PFSK-1 (cell line): ENCODE results near the gene TRA2B.

Experiments
- FOXP2 ChIP-seq: optimal IDR thresholded peaks from 2 replicates; pipeline ENCODE3; 2011; ENCODE audit warnings: borderline replicate concordance, control low read depth, inconsistent platforms; ENCODE audit not compliant: insufficient read depth; ENCODE audit errors: extremely low read length, extremely low read depth
- POLR2AphosphoS5 ChIP-seq: IDR thresholded peaks from 2 replicates; pipeline ENCODE4 v1.6.1; 2012; ENCODE audit warnings: low read depth, mild to moderate bottlenecking, control low read depth, low read length, moderate library complexity
- REST ChIP-seq, 2 experiments: IDR thresholded peaks; 2 replicates each; pipeline versions ENCODE4 v1.6.1 to v1.8.0; 2011 to 2012; ENCODE audit warnings: low read depth in 2 of 2, low read length in 2 of 2, control low read depth in 1 of 2, inconsistent platforms in 1 of 2, mild to moderate bottlenecking in 1 of 2, moderate library complexity in 1 of 2; ENCODE audit not compliant: insufficient read depth in 1 of 2
- SIN3A ChIP-seq: IDR thresholded peaks from 2 replicates; pipeline ENCODE4 v1.6.1; 2012; ENCODE audit warnings: mild to moderate bottlenecking, low read length, moderate library complexity, borderline replicate concordance; ENCODE audit not compliant: insufficient read depth
- TAF1 ChIP-seq: IDR thresholded peaks from 2 replicates; pipeline ENCODE4 v1.6.1; 2012; ENCODE audit warnings: low read length, control low read depth, borderline replicate concordance; ENCODE audit not compliant: insufficient read depth

Gene TRA2B

GRCh38 chr3:185934174-185934557 is 3.6 kb downstream of the TRA2B start:
- no peak for TF ChIP-seq SIN3A
- no peak for TF ChIP-seq REST (IDR thresholded peaks at IDR 0.05; ENCODE audit: insufficient read depth in 1 of 2, low read depth in 2 of 2, low read length in 2 of 2)
- no peak for TF ChIP-seq TAF1
- TF ChIP-seq POLR2AphosphoS5 = no peak
- TF ChIP-seq FOXP2 = no peak

- TF ChIP-seq POLR2AphosphoS5 (no peak), REST (IDR thresholded peaks at IDR 0.05; ENCODE audit: insufficient read depth in 1 of 2, low read depth in 2 of 2, low read length in 2 of 2) (no peak), FOXP2 (no peak), SIN3A (no peak), TAF1 (no peak)
Observed at GRCh38 chr3:185933374-185934173, 4.2 kb downstream of the TRA2B start.

GRCh38 chr3:185931777-185932612 is 5.8 kb downstream of the TRA2B start:
- no peak for TF ChIP-seq TAF1
- no peak for TF ChIP-seq REST (IDR thresholded peaks at IDR 0.05; ENCODE audit: insufficient read depth in 1 of 2, low read depth in 2 of 2, low read length in 2 of 2)
- TF ChIP-seq POLR2AphosphoS5 = no peak

GRCh38 chr3:185930393-185931107 is 7.3 kb downstream of the TRA2B start:
- no peak for TF ChIP-seq FOXP2
- TF ChIP-seq POLR2AphosphoS5 = no peak
- no peak for TF ChIP-seq REST (IDR thresholded peaks at IDR 0.05; ENCODE audit: insufficient read depth in 1 of 2, low read depth in 2 of 2, low read length in 2 of 2)
- TF ChIP-seq TAF1 = no peak
- TF ChIP-seq SIN3A = no peak
